HEK293 (cell line): Measurements from ENCODE around the gene AFF3.

Source experiments
- CTCF ChIA-PET: fragments of 350-600 bp; formaldehyde crosslinking; extraction: SDS; loops from one replicate; lab custom pipeline; 2021; ENCODE audit warnings: antibody characterized with exemption; lab: Yijun Ruan, JAX
- POLR2A ChIA-PET: fragments of 300-600 bp; formaldehyde crosslinking; extraction: SDS; loops from one replicate; lab custom pipeline; 2020; ENCODE audit warnings: antibody characterized with exemption, inconsistent platforms; lab: Yijun Ruan, JAX
- H3K27ac ChIP-seq: fragments of 200-500 bp; sonication (Bioruptor generic); 2 replicates; pipeline ENCODE4 v1.5.1; 2014; ENCODE audit warnings: low read depth, low read length, control low read depth, inconsistent platforms; ENCODE audit errors: extremely low read depth
- H3K36me3 ChIP-seq, 2 experiments: fragments of 200-500 bp in 1 of 2; sonication (Bioruptor generic) in 1 of 2; 1 replicate in 1 of 2; 2 replicates in 1 of 2; pipeline ENCODE4 v1.5.1; 2014 to 2017; ENCODE audit warnings: inconsistent platforms in 2 of 2, low read length in 2 of 2; ENCODE audit not compliant: control insufficient read depth in 2 of 2, insufficient read depth in 1 of 2
- H3K4me1 ChIP-seq: fragments of 200-500 bp; sonication (Bioruptor generic); 2 replicates; pipeline ENCODE4 v1.5.1; 2014; ENCODE audit warnings: mild to moderate bottlenecking, low read length, inconsistent platforms; ENCODE audit not compliant: control insufficient read depth, insufficient read depth
- H3K4me3 ChIP-seq: 2 replicates; pipeline ENCODE4 v1.5.1; 2011; ENCODE audit warnings: low read depth, mild to moderate bottlenecking, control low read depth, low read length, moderate library complexity
- H3K9me3 ChIP-seq: fragments of 200-500 bp; sonication (Bioruptor generic); 2 replicates; pipeline ENCODE4 v1.5.1; 2014; ENCODE audit warnings: low read depth, low read length, inconsistent platforms; ENCODE audit not compliant: control insufficient read depth, insufficient read depth
- BCL11B ChIP-seq: fragments of 450-650 bp; formaldehyde crosslinking; IDR thresholded peaks from 2 replicates; pipeline ENCODE4 v1.5.1; 2016; ENCODE audit warnings: low read depth, missing biosample characterization, missing genetic modification characterization
- GFI1B ChIP-seq: fragments of 450-650 bp; formaldehyde crosslinking; IDR thresholded peaks from 2 replicates; pipeline ENCODE4 v1.5.1; 2016; ENCODE audit warnings: missing biosample characterization, missing genetic modification characterization
- HIC1 ChIP-seq: fragments of 450-650 bp; formaldehyde crosslinking; IDR thresholded peaks from 2 replicates; pipeline ENCODE4 v1.5.1; 2016; ENCODE audit warnings: missing biosample characterization, missing genetic modification characterization
- WT1 ChIP-seq: fragments of 450-650 bp; formaldehyde crosslinking; IDR thresholded peaks from 2 replicates; pipeline ENCODE4 v1.5.1; 2016; ENCODE audit warnings: missing biosample characterization, missing genetic modification characterization
- ZFP37 ChIP-seq: fragments of 450-650 bp; formaldehyde crosslinking; IDR thresholded peaks from 2 replicates; pipeline ENCODE4 v1.5.1; 2016; ENCODE audit warnings: missing biosample characterization, missing genetic modification characterization
- ZFP41 ChIP-seq: fragments of 450-650 bp; formaldehyde crosslinking; IDR thresholded peaks from 2 replicates; pipeline ENCODE4 v1.5.1; 2016; ENCODE audit warnings: missing biosample characterization, missing genetic modification characterization, borderline replicate concordance
- ZIC2 ChIP-seq: fragments of 450-650 bp; formaldehyde crosslinking; IDR thresholded peaks from 2 replicates; pipeline ENCODE4 v1.5.1; 2016; ENCODE audit warnings: missing biosample characterization, missing genetic modification characterization
- ZNF19 ChIP-seq: fragments of 450-650 bp; formaldehyde crosslinking; IDR thresholded peaks from 2 replicates; pipeline ENCODE4; 2016; ENCODE audit warnings: missing biosample characterization, missing genetic modification characterization, low read depth
- ZNF26 ChIP-seq: fragments of 450-650 bp; formaldehyde crosslinking; IDR thresholded peaks from 2 replicates; pipeline ENCODE4 v1.5.1; 2016; ENCODE audit warnings: missing biosample characterization, missing genetic modification characterization
- ZNF266 ChIP-seq: fragments of 450-650 bp; formaldehyde crosslinking; IDR thresholded peaks from 2 replicates; pipeline ENCODE4 v1.5.1; 2016; ENCODE audit warnings: missing biosample characterization, missing genetic modification characterization, low read depth
- ZNF292 ChIP-seq: fragments of 450-650 bp; formaldehyde crosslinking; IDR thresholded peaks from 2 replicates; pipeline ENCODE4 v1.5.1; 2016; ENCODE audit warnings: low read depth, missing biosample characterization, missing genetic modification characterization, borderline replicate concordance
- ZNF362 ChIP-seq: fragments of 450-650 bp; formaldehyde crosslinking; IDR thresholded peaks from 2 replicates; pipeline ENCODE4 v1.5.1; 2016; ENCODE audit warnings: missing biosample characterization, missing genetic modification characterization
- ZNF558 ChIP-seq: fragments of 450-650 bp; formaldehyde crosslinking; IDR thresholded peaks from 2 replicates; pipeline ENCODE4 v1.5.1; 2016; ENCODE audit warnings: missing biosample characterization, missing genetic modification characterization
- ZNF571 ChIP-seq: fragments of 450-650 bp; formaldehyde crosslinking; IDR thresholded peaks from 2 replicates; pipeline ENCODE4 v1.5.0; 2017; ENCODE audit warnings: missing biosample characterization, missing genetic modification characterization
- ZNF623 ChIP-seq: fragments of 450-650 bp; formaldehyde crosslinking; IDR thresholded peaks from 2 replicates; pipeline ENCODE4 v1.5.1; 2016; ENCODE audit warnings: missing biosample characterization, missing genetic modification characterization
- ZNF629 ChIP-seq: fragments of 450-650 bp; formaldehyde crosslinking; IDR thresholded peaks from 2 replicates; pipeline ENCODE4 v1.5.1; 2017; ENCODE audit warnings: missing biosample characterization, missing genetic modification characterization
- ZNF654 ChIP-seq: fragments of 450-650 bp; formaldehyde crosslinking; IDR thresholded peaks from 2 replicates; pipeline ENCODE4 v1.5.1; 2016; ENCODE audit warnings: low read depth, missing biosample characterization, missing genetic modification characterization
- ZNF670 ChIP-seq: fragments of 450-650 bp; formaldehyde crosslinking; IDR thresholded peaks from 2 replicates; pipeline ENCODE4 v1.5.1; 2016; ENCODE audit warnings: missing biosample characterization, missing genetic modification characterization, low read depth
- ZNF692 ChIP-seq: fragments of 450-650 bp; formaldehyde crosslinking; IDR thresholded peaks from 2 replicates; pipeline ENCODE4 v1.5.1; 2016; ENCODE audit warnings: missing biosample characterization, missing genetic modification characterization
- ZNF704 ChIP-seq: fragments of 450-650 bp; formaldehyde crosslinking; IDR thresholded peaks from 2 replicates; pipeline ENCODE4 v1.5.1; 2016; ENCODE audit warnings: missing biosample characterization, missing genetic modification characterization
- ZNF76 ChIP-seq: fragments of 450-650 bp; formaldehyde crosslinking; IDR thresholded peaks from 2 replicates; pipeline ENCODE4; 2016; ENCODE audit warnings: low read depth, missing biosample characterization, missing genetic modification characterization, borderline replicate concordance

Gene AFF3

GRCh38 chr2:99846462-99847107 lies 295.8 kb downstream of the AFF3 start:
- ChIA-PET CTCF (interaction anchor here (0.7 kb wide), 1 partner anchor 74 kb away, joined by 3 read pairs; no protein-coding TSS in a partner anchor), POLR2A (no interaction called here)
- no peak overlapping the region for H3K27ac ChIP-seq
- H3K4me3 ChIP-seq = no peak overlapping the region
- no peak for TF ChIP-seq ZNF670 (tag by site-specific recombination)
- TF ChIP-seq ZFP37 (tag by site-specific recombination) = no peak
- TF ChIP-seq WT1 (tag by site-specific recombination) = no peak
- TF ChIP-seq ZNF571 (tag by site-specific recombination) = no peak
- TF ChIP-seq ZNF654 = no peak
- no peak for TF ChIP-seq ZIC2 (tag by site-specific recombination)
- TF ChIP-seq ZNF19 (tag by site-specific recombination) = no peak
- no peak for TF ChIP-seq ZNF362 (tag by site-specific recombination)
- H3K36me3 ChIP-seq = no peaks in the 10 kb centered on the region
- H3K9me3 ChIP-seq = no peaks in the 10 kb centered on the region; the same call in 1 of the 2 replicates
- H3K4me1 ChIP-seq = peaks cover 2% of the 10 kb centered on the region; the same call in 1 of the 2 replicates

- no peaks in the 10 kb centered on the region for H3K36me3 ChIP-seq
- POLR2A ChIA-PET = no interaction called here
- H3K4me3 ChIP-seq = no peak overlapping the region
- H3K27ac ChIP-seq = no peak overlapping the region
- TF ChIP-seq ZNF76 (tag by site-specific recombination) (no peak), ZNF266 (tag by site-specific recombination) (no peak), ZIC2 (tag by site-specific recombination) (no peak), GFI1B (tag by site-specific recombination) (no peak), ZNF623 (tag by site-specific recombination) (no peak), ZNF704 (tag by site-specific recombination) (no peak), ZNF629 (tag by site-specific recombination) (no peak), ZNF692 (no peak), BCL11B (tag by site-specific recombination) (no peak), HIC1 (tag by site-specific recombination) (no peak), ZNF292 (tag by site-specific recombination) (no peak), ZFP41 (no peak), ZNF26 (tag by site-specific recombination) (no peak), ZNF558 (tag by site-specific recombination) (no peak)
- H3K4me1 ChIP-seq = peaks cover 2% of the 10 kb centered on the region; the same call in 1 of the 2 replicates
- CTCF ChIA-PET = no interaction called here
- no peaks in the 10 kb centered on the region; the same call in 1 of the 2 replicates for H3K9me3 ChIP-seq
Measured at GRCh38 chr2:99845296-99845695, 297.1 kb downstream of the AFF3 start.
